T-cell (primary cell): Measurements from ENCODE around the gene FGF2. TPM values are rescaled to one million over a fixed set of nuclear protein-coding genes. Genes with fewer than 3 reads are reported as not detected.

Experiments used
- ATAC-seq, 4 experiments: fragments of 200-7000 bp in 3 of 4; fragments of 150-1000 bp in 1 of 4; cut with Tn5 transposase; replicated peaks in 1 of 4; 1 replicate in 3 of 4; 2 replicates in 1 of 4; pipeline ENCODE4 v1.10.0; 2021; ENCODE audit warnings: moderate library complexity in 3 of 4, mild to moderate bottlenecking in 2 of 4, moderate number of reproducible peaks in 1 of 4
- CTCF ChIA-PET, 2 donors: fragments of 300-600 bp; sonication (Branson Sonifier 250); formaldehyde crosslinking; loops; one replicate each; lab custom pipeline; 2022; ENCODE audit warnings: antibody characterized with exemption in 2 of 2; lab: Charles Lee
- POLR2A ChIA-PET, 2 donors: fragments of 300-600 bp; sonication (Branson Sonifier 250); formaldehyde crosslinking; loops; one replicate each; lab custom pipeline; 2022; ENCODE audit warnings: antibody characterized with exemption in 2 of 2; lab: Charles Lee
- DNase-seq, 35 experiments: peaks; one replicate each; pipeline versions ENCODE4 v3.0.0 to v3.0.0-alpha.2; 2013 to 2023
- H3K27ac ChIP-seq: one replicate; pipeline ENCODE4 v1.5.1; 2013; ENCODE audit warnings: low read length
- H3K27me3 ChIP-seq, 2 experiments: replicated peaks in 1 of 2; 1 replicate in 1 of 2; 2 replicates in 1 of 2; pipeline versions ENCODE4 v1.6.1 to v1.7.0; 2013; ENCODE audit warnings: low read length in 1 of 2, mixed read lengths in 1 of 2; ENCODE audit not compliant: control insufficient read depth in 2 of 2, insufficient read depth in 2 of 2; ENCODE audit errors: extremely low read depth in 1 of 2
- H3K36me3 ChIP-seq, 2 donors: 1 replicate in 1 of 2; 2 replicates in 1 of 2; pipeline versions ENCODE4 v1.6.1 to v1.7.0; 2013; ENCODE audit warnings: low read length in 1 of 2; ENCODE audit not compliant: control insufficient read depth in 2 of 2, insufficient read depth in 1 of 2; ENCODE audit errors: extremely low read depth in 1 of 2
- H3K4me1 ChIP-seq, 2 experiments: 1 replicate in 1 of 2; 2 replicates in 1 of 2; pipeline versions ENCODE4 v1.6.1 to v1.7.0; 2013; ENCODE audit warnings: low read length in 2 of 2, mixed read lengths in 1 of 2; ENCODE audit not compliant: insufficient read depth in 2 of 2, control insufficient read depth in 1 of 2; ENCODE audit errors: extremely low read depth in 1 of 2
- H3K4me3 ChIP-seq, 2 donors: 1 replicate in 1 of 2; 2 replicates in 1 of 2; pipeline versions ENCODE4 v1.5.1 to v1.7.0; 2013; ENCODE audit warnings: mild to moderate bottlenecking in 2 of 2, low read length in 1 of 2, moderate library complexity in 1 of 2; ENCODE audit not compliant: control insufficient read depth in 1 of 2; ENCODE audit errors: extremely low read depth in 1 of 2
- H3K9me3 ChIP-seq: 2 replicates; pipeline ENCODE4 v1.7.0; 2013
- H3K27ac Mint-ChIP-seq, 2 donors: one replicate each; pipeline ENCODE4 v1.8.0; 2020 to 2021; ENCODE audit warnings: mild to moderate bottlenecking in 2 of 2, mixed read lengths in 2 of 2
- H3K27me3 Mint-ChIP-seq, 2 donors: one replicate each; pipeline ENCODE4 v1.8.0; 2021 to 2022; ENCODE audit warnings: mixed read lengths in 2 of 2
- H3K36me3 Mint-ChIP-seq: one replicate; pipeline ENCODE4 v1.8.0; 2021; ENCODE audit warnings: mixed read lengths
- H3K4me1 Mint-ChIP-seq, 3 donors: one replicate each; pipeline ENCODE4 v1.8.0; 2020 to 2022; ENCODE audit warnings: mixed read lengths in 3 of 3, mild to moderate bottlenecking in 1 of 3
- H3K4me3 Mint-ChIP-seq, 3 donors: one replicate each; pipeline ENCODE4 v1.8.0; 2020 to 2022; ENCODE audit warnings: mild to moderate bottlenecking in 3 of 3, mixed read lengths in 3 of 3, moderate library complexity in 3 of 3
- H3K9me3 Mint-ChIP-seq, 3 donors: one replicate each; pipeline ENCODE4 v1.8.0; 2020 to 2022; ENCODE audit warnings: mixed read lengths in 3 of 3
- WGBS: methylation state at CpG from one replicate; pipeline ENCODE4 v1.1.5; 2013; ENCODE audit warnings: missing lambda C conversion rate; ENCODE audit not compliant: insufficient coverage; 5-methylcytosine and 5-hydroxymethylcytosine counted together
- total RNA-seq, 35 experiments: library from RNA in 6 of 35; stranded (reverse) in 6 of 35; fragments of 120-200 nt in 1 of 35; gene quantifications; one replicate each; pipeline versions ENCODE4 v1.2.1 to v1.2.4 and lab custom pipeline; 2013 to 2026

The FGF2 gene
- total RNA-seq, 5 donors from 2014 or later (not counting 1 experiment from before 2014, with no cell fraction given), result 0.13 to 0.23 (median 0.20) TPM; not detected in 2

DNA sequence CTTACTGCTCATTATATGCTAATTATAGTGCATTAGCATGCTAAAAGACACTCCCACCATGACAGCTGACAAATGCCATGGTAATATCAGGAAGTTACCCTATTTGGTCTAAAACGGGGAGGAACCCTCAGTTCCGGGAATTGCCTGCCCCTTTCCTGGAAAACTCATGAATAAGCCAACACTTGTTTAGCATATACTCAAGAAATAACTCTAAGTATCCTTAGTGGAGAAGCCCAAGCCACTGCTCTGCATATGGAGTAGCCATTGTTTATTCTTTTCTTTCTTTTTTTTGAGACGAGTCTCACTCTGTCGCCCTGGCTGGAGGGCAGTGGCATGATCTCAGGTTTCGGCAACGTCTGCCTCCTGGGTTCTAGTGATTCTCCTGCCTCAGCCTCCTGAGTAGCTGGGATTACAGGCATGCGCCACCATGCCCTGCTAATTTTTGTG is 80.3 kb downstream of the FGF2 start:
- Histone ChIP-seq H3K4me3 (no peak overlapping the region), H3K9me3 (no peaks in the 10 kb centered on the region), H3K27me3 (no peaks in the 10 kb centered on the region), H3K36me3 (no peaks in the 10 kb centered on the region), H3K4me1 (no peaks in the 10 kb centered on the region), H3K27ac (no peak overlapping the region)
- ChIA-PET POLR2A (no interaction called here), CTCF (no interaction called here)
- Mint-ChIP-seq H3K27ac (no peak overlapping the region), H3K4me3 (no peak overlapping the region), H3K36me3 (peaks cover 19% of the 10 kb centered on the region), H3K9me3 (no peaks in the 10 kb centered on the region), H3K4me1 (no peaks in the 10 kb centered on the region), H3K27me3 (no peaks in the 10 kb centered on the region)
- ATAC-seq (no peak), DNase-seq (no peak)
- 95% methylated on average over 3 of the region's 7 CpGs for WGBS

DNA sequence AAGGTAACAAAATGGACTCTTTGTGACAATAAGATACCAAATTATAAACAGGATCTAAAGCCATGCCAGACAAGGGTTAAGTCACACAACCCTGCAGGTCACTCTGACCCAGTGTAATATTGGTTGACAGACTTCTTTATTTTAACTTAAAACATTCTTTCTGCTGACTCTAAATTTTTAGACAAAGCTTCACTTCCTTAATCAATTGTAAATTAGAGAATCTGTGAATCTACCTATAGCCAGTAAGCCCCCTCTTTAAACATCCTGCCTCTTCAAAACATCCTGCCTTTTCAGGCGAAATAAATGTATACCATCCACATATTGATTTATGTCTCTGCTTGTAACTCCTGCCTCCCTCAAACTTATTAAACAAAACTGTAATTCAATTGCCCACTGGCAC is 81.6 kb downstream of the FGF2 start:
- no peak for ATAC-seq
- H3K4me3 Mint-ChIP-seq, result no peak overlapping the region
- no peaks in the 10 kb centered on the region for H3K27me3 ChIP-seq
- H3K27ac Mint-ChIP-seq, result no peak overlapping the region
- no peaks in the 10 kb centered on the region for H3K4me1 ChIP-seq
- WGBS, result 83% methylated on average over 1 of the region's 1 CpG
- no peak overlapping the region for H3K27ac ChIP-seq
- ChIA-PET CTCF (no interaction called here), POLR2A (no interaction called here)
- no peak overlapping the region for H3K4me3 ChIP-seq
- H3K27me3 Mint-ChIP-seq, result no peaks in the 10 kb centered on the region
- H3K36me3 ChIP-seq, result no peaks in the 10 kb centered on the region
- H3K9me3 ChIP-seq, result no peaks in the 10 kb centered on the region
- H3K9me3 Mint-ChIP-seq, result no peaks in the 10 kb centered on the region
- DNase-seq, result no peak
- H3K4me1 Mint-ChIP-seq, result no peaks in the 10 kb centered on the region
- peaks cover 20% of the 10 kb centered on the region for H3K36me3 Mint-ChIP-seq

DNA sequence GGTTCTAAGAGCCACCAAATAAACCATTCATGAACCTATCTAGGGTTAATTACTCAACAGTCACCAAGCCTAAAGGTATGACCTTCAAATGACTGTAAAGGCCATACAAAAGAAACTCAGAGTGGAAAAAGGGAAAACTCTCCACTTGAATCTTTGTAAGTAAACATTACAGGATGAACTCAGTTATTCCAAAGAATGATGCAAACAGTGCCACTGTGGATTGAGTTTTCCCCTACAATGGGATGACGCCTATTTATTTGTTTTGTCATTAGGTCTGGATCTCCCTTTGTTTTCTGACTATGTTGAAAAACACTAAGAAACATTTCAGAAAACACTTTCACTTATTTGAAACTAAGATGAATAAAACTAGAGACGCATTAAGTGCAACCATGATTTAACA is 83.1 kb downstream of the FGF2 start:
- DNase-seq (no peak), ATAC-seq (no peak)
- Histone ChIP-seq H3K27ac (no peak overlapping the region), H3K4me1 (no peaks in the 10 kb centered on the region), H3K36me3 (no peaks in the 10 kb centered on the region), H3K27me3 (no peaks in the 10 kb centered on the region), H3K4me3 (no peak overlapping the region), H3K9me3 (no peaks in the 10 kb centered on the region)
- ChIA-PET POLR2A (no interaction called here), CTCF (no interaction called here)
- H3K4me3 Mint-ChIP-seq, result no peak overlapping the region
- no peaks in the 10 kb centered on the region for H3K9me3 Mint-ChIP-seq
- no peaks in the 10 kb centered on the region for H3K27me3 Mint-ChIP-seq
- peaks cover 18% of the 10 kb centered on the region for H3K36me3 Mint-ChIP-seq
- H3K27ac Mint-ChIP-seq, result no peak overlapping the region
- WGBS, result no CpG with 5 or more reads among the region's 2 CpGs
- no peaks in the 10 kb centered on the region for H3K4me1 Mint-ChIP-seq

DNA sequence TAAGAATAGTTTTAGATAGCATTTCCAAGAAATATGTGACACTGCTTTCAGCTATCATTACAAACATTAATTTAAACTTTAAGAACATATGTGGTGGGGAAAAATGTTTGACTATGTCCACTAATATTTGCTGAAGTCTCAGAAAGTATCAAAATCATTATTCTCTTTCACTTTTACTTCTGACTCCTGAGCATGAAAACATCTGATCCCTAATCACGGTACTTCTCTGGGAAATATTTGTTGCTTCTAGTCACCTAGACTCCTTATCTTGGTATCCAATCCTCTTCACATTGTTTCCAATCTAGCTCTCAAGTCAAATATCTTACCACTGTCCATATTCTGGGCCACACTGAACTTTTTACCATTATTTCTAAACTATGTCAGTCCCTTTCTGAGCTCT is 85.0 kb downstream of the FGF2 start:
- Histone ChIP-seq H3K27ac (no peak overlapping the region), H3K36me3 (no peaks in the 10 kb centered on the region), H3K27me3 (no peaks in the 10 kb centered on the region), H3K4me1 (no peaks in the 10 kb centered on the region), H3K4me3 (no peak overlapping the region), H3K9me3 (no peaks in the 10 kb centered on the region)
- H3K4me3 Mint-ChIP-seq, result no peak overlapping the region
- DNase-seq, result no peak
- ChIA-PET CTCF (no interaction called here), POLR2A (no interaction called here)
- no peaks in the 10 kb centered on the region for H3K27me3 Mint-ChIP-seq
- no peak for ATAC-seq
- 100% methylated on average over 1 of the region's 1 CpG for WGBS
- H3K4me1 Mint-ChIP-seq, result no peaks in the 10 kb centered on the region
- H3K27ac Mint-ChIP-seq, result no peak overlapping the region
- H3K36me3 Mint-ChIP-seq, result peaks cover 16% of the 10 kb centered on the region
- no peaks in the 10 kb centered on the region for H3K9me3 Mint-ChIP-seq

DNA sequence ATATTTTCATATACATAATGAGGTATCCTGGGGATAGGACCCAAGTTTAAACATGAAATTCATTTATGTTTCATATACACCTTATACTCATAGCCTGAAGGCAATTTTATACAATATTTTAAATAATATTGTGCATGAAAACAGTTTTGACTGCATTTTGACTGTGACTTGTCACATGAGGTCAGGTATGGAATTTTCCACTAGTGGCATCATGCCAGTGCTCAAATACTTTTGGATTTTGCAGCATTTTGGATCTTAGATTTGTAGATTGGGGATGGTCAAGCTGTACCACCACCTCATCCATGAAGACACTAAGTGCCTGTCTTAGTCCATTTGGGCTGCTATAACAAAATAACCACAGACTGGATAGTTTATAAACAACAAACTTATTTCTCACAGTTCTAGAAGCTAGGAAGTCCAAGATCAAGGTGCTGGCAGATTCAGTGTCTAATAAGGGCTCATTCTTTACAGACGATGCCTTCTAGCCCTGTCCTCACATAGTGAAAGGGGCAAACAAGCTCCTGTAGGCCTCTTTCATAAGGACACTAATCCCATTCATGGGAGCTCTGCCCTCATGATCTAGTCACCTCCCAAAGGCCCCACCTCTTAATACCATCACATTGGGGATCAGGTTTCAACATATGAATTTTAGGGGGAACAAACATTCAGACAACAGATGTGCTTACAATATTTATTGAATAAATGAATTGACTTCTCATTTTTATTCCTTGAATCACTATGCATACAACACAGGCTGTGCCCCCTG is 86.4 kb downstream of the FGF2 start:
- WGBS, result 80% methylated on average over 1 of the region's 1 CpG
- no peak for ATAC-seq
- ChIA-PET POLR2A (no interaction called here), CTCF (interaction anchor here in 1 of 2 donors (0.6 to 1.2 kb wide), 2 partner anchors 9 to 186 kb away, joined by 3 read pairs; no protein-coding TSS in a partner anchor)
- Mint-ChIP-seq H3K4me3 (no peak overlapping the region), H3K4me1 (no peaks in the 10 kb centered on the region), H3K27me3 (no peaks in the 10 kb centered on the region), H3K27ac (no peak overlapping the region), H3K9me3 (no peaks in the 10 kb centered on the region), H3K36me3 (peaks cover 15% of the 10 kb centered on the region)
- Histone ChIP-seq H3K36me3 (no peaks in the 10 kb centered on the region), H3K27me3 (no peaks in the 10 kb centered on the region), H3K27ac (no peak overlapping the region), H3K4me1 (no peaks in the 10 kb centered on the region), H3K4me3 (no peak overlapping the region), H3K9me3 (no peaks in the 10 kb centered on the region)
- no peak for DNase-seq

DNA sequence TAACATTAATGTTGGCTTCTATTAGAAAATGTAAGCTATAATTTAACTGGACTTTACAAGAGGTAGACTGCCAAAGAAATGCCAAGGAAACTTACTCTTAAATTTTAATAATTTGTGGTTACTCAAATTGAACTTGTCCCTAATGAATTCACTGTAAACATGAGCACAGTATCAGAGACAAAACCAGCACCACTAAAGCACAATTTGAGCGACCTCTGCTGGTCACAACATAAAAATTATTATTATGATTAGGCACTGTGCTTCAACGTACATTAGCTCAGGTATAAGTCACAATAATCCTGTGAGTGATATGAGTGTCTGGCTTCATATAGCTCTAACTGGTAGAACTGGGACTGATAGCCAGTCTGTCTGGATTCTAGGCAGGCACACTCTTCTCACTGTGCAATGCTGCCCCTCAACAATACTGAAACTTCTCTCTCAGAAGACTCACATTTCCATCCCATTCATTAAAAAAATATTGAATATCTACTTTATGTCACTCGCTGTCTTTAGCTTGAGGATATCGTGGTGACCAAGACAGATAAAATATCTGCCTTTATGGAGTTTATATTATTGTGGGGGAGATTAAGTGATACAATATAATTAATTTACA is 87.8 kb downstream of the FGF2 start:
- WGBS, result no CpG with 5 or more reads among the region's 4 CpGs
- Histone ChIP-seq H3K27me3 (no peaks in the 10 kb centered on the region), H3K4me1 (no peaks in the 10 kb centered on the region), H3K27ac (no peak overlapping the region), H3K36me3 (no peaks in the 10 kb centered on the region), H3K4me3 (no peak overlapping the region), H3K9me3 (no peaks in the 10 kb centered on the region)
- H3K4me1 Mint-ChIP-seq, result no peaks in the 10 kb centered on the region
- no peaks in the 10 kb centered on the region for H3K9me3 Mint-ChIP-seq
- no peak overlapping the region for H3K27ac Mint-ChIP-seq
- DNase-seq (peak in 2 of 35 experiments; percentile 3 to 31), ATAC-seq (peak in 2 of 4 experiments; percentile 44 to 62)
- ChIA-PET POLR2A (no interaction called here), CTCF (interaction anchor here (0.7 to 1.6 kb wide), 11 partner anchors 12 to 311 kb away, joined by 3 to 5 read pairs (median 4); no protein-coding TSS in a partner anchor)
- no peaks in the 10 kb centered on the region for H3K27me3 Mint-ChIP-seq
- H3K4me3 Mint-ChIP-seq, result no peak overlapping the region
- peaks cover 9% of the 10 kb centered on the region for H3K36me3 Mint-ChIP-seq
